Caco-2 (cell line): ENCODE data around the gene RAMACL. TPM values are rescaled to one million over a fixed set of nuclear protein-coding genes. Genes with fewer than 3 reads are reported as not detected.

ENCODE experiments used
- BruUV-seq: library from RNA; stranded (reverse); fragments of 400-500 nt; replicated peaks from 2 replicates; lab custom pipeline; 2021; lab: Mats Ljungman, UMichigan
- CTCF ChIA-PET: fragments of 300-600 bp; sonication (Branson Sonifier 250); formaldehyde crosslinking; loops from one replicate; lab custom pipeline; 2022; ENCODE audit warnings: antibody characterized with exemption; lab: Charles Lee
- POLR2A ChIA-PET: fragments of 300-600 bp; sonication (Branson Sonifier 250); formaldehyde crosslinking; loops from one replicate; lab custom pipeline; 2022; ENCODE audit warnings: antibody characterized with exemption; lab: Charles Lee
- DNase-seq, 2 experiments: peaks; one replicate each; pipeline versions ENCODE4 v3.0.0 to v3.0.0-alpha.2; 2020 to 2022
- H3K27me3 ChIP-seq: replicated peaks from 2 replicates; pipeline ENCODE4 v1.6.0; 2011; ENCODE audit warnings: low read length; ENCODE audit not compliant: control insufficient read depth, insufficient read depth
- H3K36me3 ChIP-seq: 2 replicates; pipeline ENCODE4 v1.5.1; 2011; ENCODE audit warnings: low read length; ENCODE audit not compliant: control insufficient read depth, insufficient read depth
- H3K4me1 ChIP-seq: fragments of 250-450 bp; sonication (Bioruptor Pico); 2 replicates; pipeline ENCODE4 v1.5.1; 2020; ENCODE audit warnings: mild to moderate bottlenecking
- H3K4me3 ChIP-seq: 2 replicates; pipeline ENCODE4 v1.5.1; 2011; ENCODE audit warnings: low read depth, mild to moderate bottlenecking, control low read depth, low read length
- H3K9me3 ChIP-seq: fragments of 250-450 bp; sonication (Bioruptor Pico); 2 replicates; pipeline ENCODE4 v1.5.1; 2020; ENCODE audit warnings: mild to moderate bottlenecking, moderate library complexity
- H3K27ac Mint-ChIP-seq: one replicate; pipeline ENCODE4 v1.8.0; 2022; ENCODE audit warnings: mixed read lengths; ENCODE audit not compliant: unreplicated experiment
- H3K27me3 Mint-ChIP-seq: one replicate; pipeline ENCODE4 v1.8.0; 2022; ENCODE audit warnings: mixed read lengths; ENCODE audit not compliant: insufficient read depth, unreplicated experiment
- H3K36me3 Mint-ChIP-seq: one replicate; pipeline ENCODE4 v1.8.0; 2022; ENCODE audit warnings: mild to moderate bottlenecking, mixed read lengths; ENCODE audit not compliant: insufficient read depth, unreplicated experiment
- H3K4me1 Mint-ChIP-seq: one replicate; pipeline ENCODE4 v1.8.0; 2022; ENCODE audit warnings: low read depth, mixed read lengths; ENCODE audit not compliant: unreplicated experiment
- H3K4me3 Mint-ChIP-seq: one replicate; pipeline ENCODE4 v1.8.0; 2022; ENCODE audit warnings: mild to moderate bottlenecking, moderate library complexity, mixed read lengths; ENCODE audit not compliant: unreplicated experiment
- H3K9me3 Mint-ChIP-seq: one replicate; pipeline ENCODE4 v1.8.0; 2022; ENCODE audit warnings: mixed read lengths; ENCODE audit not compliant: unreplicated experiment
- CTCF ChIP-seq, 2 experiments: fragments of 200-600 bp in 1 of 2; IDR thresholded peaks; 1 replicate in 1 of 2; 2 replicates in 1 of 2; pipeline versions ENCODE4 v1.5.1 to v1.8.0; 2011 to 2022; ENCODE audit warnings: antibody characterized with exemption in 1 of 2, control low read depth in 1 of 2, inconsistent platforms in 1 of 2, low read depth in 1 of 2, low read length in 1 of 2, mild to moderate bottlenecking in 1 of 2, moderate library complexity in 1 of 2; ENCODE audit not compliant: insufficient read depth in 1 of 2, severe bottlenecking in 1 of 2, unreplicated experiment in 1 of 2
- intact Hi-C: fragments of 100-400 bp; cut with micrococcal nuclease; formaldehyde crosslinking; loops from one replicate; pipeline ENCODE4 v1.10.0; 2022; ENCODE audit not compliant: unreplicated experiment
- total RNA-seq: library from RNA; stranded (reverse); gene quantifications from 2 replicates; pipeline ENCODE4 v1.2.3, GENCODE V29; 2022

Gene RAMACL
- total RNA-seq, 1 experiment from 2014 or later: 0.20 TPM

GRCh38 chr6:166567107-166567506 is 19.4 kb downstream of the RAMACL start:
- Histone ChIP-seq H3K9me3 (no peaks in the 10 kb centered on the region), H3K27me3 (no peaks in the 10 kb centered on the region), H3K4me1 (no peaks in the 10 kb centered on the region), H3K36me3 (no peaks in the 10 kb centered on the region), H3K4me3 (no peak overlapping the region)
- BruUV-seq: no TSS peak
- Mint-ChIP-seq H3K9me3 (no peaks in the 10 kb centered on the region), H3K4me1 (no peaks in the 10 kb centered on the region), H3K36me3 (no peaks in the 10 kb centered on the region), H3K4me3 (no peak overlapping the region), H3K27ac (no peak overlapping the region), H3K27me3 (peaks cover 10% of the 10 kb centered on the region)
- no peak for DNase-seq
- intact Hi-C loops: no loop called here
- no peak for TF ChIP-seq CTCF (IDR thresholded peaks at IDR 0.05; ENCODE audit: insufficient read depth in 1 of 2, low read depth in 1 of 2, low read length in 1 of 2, severe bottlenecking in 1 of 2, unreplicated experiment in 1 of 2)
- ChIA-PET CTCF (no interaction called here), POLR2A (no interaction called here)

- no peak overlapping the region for H3K4me3 ChIP-seq
- H3K9me3 Mint-ChIP-seq: no peaks in the 10 kb centered on the region
- H3K9me3 ChIP-seq: no peaks in the 10 kb centered on the region
- no peak overlapping the region for H3K27ac Mint-ChIP-seq
- H3K27me3 Mint-ChIP-seq: peaks cover 14% of the 10 kb centered on the region
- H3K36me3 ChIP-seq: no peaks in the 10 kb centered on the region
- H3K4me1 ChIP-seq: no peaks in the 10 kb centered on the region
- no peak overlapping the region for H3K4me3 Mint-ChIP-seq
- H3K4me1 Mint-ChIP-seq: peaks cover 5% of the 10 kb centered on the region
- no peaks in the 10 kb centered on the region for H3K27me3 ChIP-seq
- no TSS peak for BruUV-seq
- TF ChIP-seq CTCF (IDR thresholded peaks at IDR 0.05; ENCODE audit: insufficient read depth in 1 of 2, low read depth in 1 of 2, low read length in 1 of 2, severe bottlenecking in 1 of 2, unreplicated experiment in 1 of 2): no peak
- no peaks in the 10 kb centered on the region for H3K36me3 Mint-ChIP-seq
- CTCF ChIA-PET: no interaction called here
- intact Hi-C loops: no loop called here
- POLR2A ChIA-PET: no interaction called here
- DNase-seq: no peak
Observed at GRCh38 chr6:166566026-166567011, 20.2 kb downstream of the RAMACL start.

- ChIA-PET POLR2A (no interaction called here), CTCF (no interaction called here)
- intact Hi-C loops: no loop called here
Observed at GRCh38 chr6:166565084-166565967, 21.2 kb downstream of the RAMACL start.

More at GRCh38 chr6:166565084-166565967, 21.2 kb downstream of the RAMACL start:
- H3K4me3 Mint-ChIP-seq: no peak overlapping the region
- no peak for TF ChIP-seq CTCF (IDR thresholded peaks at IDR 0.05; ENCODE audit: insufficient read depth in 1 of 2, low read depth in 1 of 2, low read length in 1 of 2, severe bottlenecking in 1 of 2, unreplicated experiment in 1 of 2)
- H3K27ac Mint-ChIP-seq: no peak overlapping the region
- H3K4me3 ChIP-seq: no peak overlapping the region
- H3K36me3 Mint-ChIP-seq: no peaks in the 10 kb centered on the region
- DNase-seq: no peak
- H3K4me1 Mint-ChIP-seq: peaks cover 6% of the 10 kb centered on the region
- no peaks in the 10 kb centered on the region for H3K27me3 ChIP-seq
- peaks cover 19% of the 10 kb centered on the region for H3K27me3 Mint-ChIP-seq
- H3K4me1 ChIP-seq: no peaks in the 10 kb centered on the region
- H3K9me3 ChIP-seq: no peaks in the 10 kb centered on the region
- no peaks in the 10 kb centered on the region for H3K9me3 Mint-ChIP-seq
- no TSS peak for BruUV-seq
- H3K36me3 ChIP-seq: no peaks in the 10 kb centered on the region
